ENCODE data around the gene ULK1.

ULK1 gene

GRCh38 chr12:131908092-131909080 is 14.0 kb downstream of the ULK1 start:
- DNase-seq (ENCODE audit: low read depth in 2 of 2) = no peak

GRCh38 chr12:131909081-131909751 is 14.8 kb downstream of the ULK1 start:
- no peak for DNase-seq (ENCODE audit: low read depth in 2 of 2)

GRCh38 chr12:131909752-131910219 is 15.4 kb downstream of the ULK1 start:
- no peak for DNase-seq (ENCODE audit: low read depth in 2 of 2)

GRCh38 chr12:131910302-131911027 is 16.0 kb downstream of the ULK1 start:
- no peak for DNase-seq (ENCODE audit: low read depth in 2 of 2)

- DNase-seq (ENCODE audit: low read depth in 2 of 2) = no peak
Observed at GRCh38 chr12:131911028-131911650, 16.7 kb downstream of the ULK1 start.

GRCh38 chr12:131911851-131912477 is 17.5 kb downstream of the ULK1 start:
- DNase-seq (ENCODE audit: low read depth in 2 of 2) = no peak

- DNase-seq (ENCODE audit: low read depth in 2 of 2) = peak in 1 of 2 experiments; percentile 26
Observed at GRCh38 chr12:131912518-131913274, 18.3 kb downstream of the ULK1 start.

- no peak for DNase-seq (ENCODE audit: low read depth in 2 of 2)
Observed at GRCh38 chr12:131913666-131914065, 19.2 kb downstream of the ULK1 start.

- DNase-seq (ENCODE audit: low read depth in 2 of 2) = no peak
Observed at GRCh38 chr12:131914179-131914702, 19.8 kb downstream of the ULK1 start.

GRCh38 chr12:131915000-131915689 is 20.7 kb downstream of the ULK1 start:
- DNase-seq (ENCODE audit: low read depth in 2 of 2) = no peak

GRCh38 chr12:131915823-131916222 is 21.4 kb downstream of the ULK1 start:
- DNase-seq (ENCODE audit: low read depth in 2 of 2) = no peak

GRCh38 chr12:131916306-131917138 is 22.1 kb downstream of the ULK1 start:
- no peak for DNase-seq (ENCODE audit: low read depth in 2 of 2)

GRCh38 chr12:131917139-131917710 is 22.8 kb downstream of the ULK1 start:
- no peak for DNase-seq (ENCODE audit: low read depth in 2 of 2)

GRCh38 chr12:131917711-131918306 is 23.4 kb downstream of the ULK1 start:
- no peak for DNase-seq (ENCODE audit: low read depth in 2 of 2)

GRCh38 chr12:131918311-131919050 is 24.1 kb downstream of the ULK1 start:
- DNase-seq (ENCODE audit: low read depth in 2 of 2) = no peak

GRCh38 chr12:131919051-131919347 is 24.6 kb downstream of the ULK1 start:
- no peak for DNase-seq (ENCODE audit: low read depth in 2 of 2)
